Nucleus accumbens (tissue), 56 donors: ENCODE measurements around the gene OR3A2.
A peak's percentile ranks its signal among the peaks of the same experiment; 100 is the strongest.
"Not testable (repeated sequence)": the region's sequence is repeated elsewhere in the genome, so short reads cannot be mapped to it uniquely, and the experiment has no call there.

Experiments used
- DNase-seq, 56 donors: peaks; one replicate each; lab custom pipeline; 2025; lab: John Stamatoyannopoulos, UW

The OR3A2 gene

GRCh38 chr17:3385869-3386816, at the start of gene OR3A2:
Gene OR3A2, minus strand, starts transcription at chr17:3386308.
- peak in 3 of 56 donors; percentile 3 to 18 (median 14) for DNase-seq

DNA sequence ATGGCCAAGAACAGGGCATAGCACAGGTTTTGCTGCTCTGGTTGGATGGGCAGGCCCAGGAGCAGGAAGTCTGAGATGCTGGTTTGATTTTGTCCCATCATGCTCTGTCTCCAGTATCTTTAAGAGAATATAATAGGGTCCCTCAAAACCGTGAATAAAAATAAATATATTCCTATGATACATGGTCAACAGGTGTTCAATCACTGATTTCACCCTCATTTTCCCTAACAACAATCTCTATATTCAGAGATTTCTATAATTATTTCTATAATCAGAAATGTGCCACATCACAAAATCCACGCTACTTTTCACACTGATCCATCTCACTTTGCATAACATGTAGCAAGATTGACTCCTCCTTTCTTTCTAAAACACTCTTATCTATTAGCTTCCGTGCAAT, 47.6 kb upstream of the OR3A2 start, which contains the start of gene OR1E2:
TSS of gene OR1E2 (minus strand) at position 101 of the 400 bp plus-strand sequence. CDS start at position 101, 0 bp downstream.
- no peak for DNase-seq

- DNase-seq = peak in 4 of 56 donors; percentile 0 to 13 (median 4)
Measured at GRCh38 chr17:3433215-3433614, 47.1 kb upstream of the OR3A2 start.

- DNase-seq = no peak
Measured at GRCh38 chr17:3418222-3418621, 32.1 kb upstream of the OR3A2 start.

DNA sequence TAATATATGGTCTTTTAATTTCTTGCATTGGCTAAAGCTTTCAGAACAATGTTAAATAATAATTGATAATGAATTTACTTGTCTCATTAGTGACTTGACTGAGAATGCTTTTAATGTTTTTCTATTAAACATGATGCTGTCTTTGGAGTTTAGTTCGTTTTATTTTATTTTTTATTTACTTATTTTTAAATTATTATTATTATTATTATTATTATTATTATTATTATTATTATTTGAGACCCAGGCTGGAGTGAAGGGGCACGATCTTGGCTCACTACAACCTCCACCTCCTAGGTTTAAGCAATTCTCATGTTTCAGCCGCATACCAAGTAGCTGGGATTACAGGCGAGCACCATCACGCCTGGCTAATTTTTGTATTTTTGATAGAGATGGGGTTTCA, 29.5 kb upstream of the OR3A2 start:
- DNase-seq = no peak

GRCh38 chr17:3412216-3412615, 26.1 kb upstream of the OR3A2 start:
- not testable (repeated sequence) for DNase-seq

GRCh38 chr17:3411070-3411469, 25.0 kb upstream of the OR3A2 start, which contains the start of gene OR3A3:
Gene OR3A3, plus strand, starts transcription at chr17:3411370.
- DNase-seq = no peak

DNA sequence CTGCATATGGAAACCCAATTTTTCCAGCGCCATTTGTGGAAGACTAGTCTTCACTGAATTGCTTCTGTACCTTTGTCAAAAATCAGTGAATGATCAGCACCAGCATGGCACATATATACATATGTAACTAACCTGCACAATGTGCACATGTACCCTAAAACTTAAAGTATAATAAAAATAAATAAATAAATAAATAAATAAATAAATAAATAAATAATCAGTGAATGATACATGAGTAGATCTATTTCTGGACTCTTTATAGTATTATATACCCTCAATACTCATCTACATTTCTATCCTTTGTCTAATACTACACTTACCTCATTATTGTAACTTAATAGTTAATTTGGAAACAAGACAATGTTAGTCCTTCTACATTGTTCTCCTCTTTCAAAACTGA, 17.7 kb upstream of the OR3A2 start:
- not testable (repeated sequence) for DNase-seq

GRCh38 chr17:3401786-3402185, 15.7 kb upstream of the OR3A2 start:
- DNase-seq = no peak

DNA sequence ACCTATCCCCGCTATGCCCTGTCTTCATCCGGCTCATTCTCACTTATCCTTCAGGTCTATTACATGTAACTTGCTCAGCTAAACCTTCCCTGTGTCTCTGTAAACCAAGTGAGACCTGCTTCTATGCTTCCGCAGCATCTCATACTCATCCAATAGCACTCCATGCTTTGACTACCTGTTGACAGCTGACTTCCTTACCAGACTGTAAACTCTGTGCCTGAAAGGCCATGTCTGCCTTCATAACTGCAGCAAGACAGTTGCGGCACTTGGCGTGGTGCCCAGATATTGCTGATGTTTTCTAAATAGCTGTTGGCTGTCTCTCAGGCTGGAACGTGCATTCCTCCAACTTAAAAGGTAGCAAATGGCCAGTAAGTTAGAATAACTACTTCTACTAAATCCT, 13.9 kb upstream of the OR3A2 start:
- no peak for DNase-seq

GRCh38 chr17:3398310-3398709, 12.2 kb upstream of the OR3A2 start, which contains the start of gene OR1E1:
Gene OR1E1, minus strand, starts transcription at chr17:3398410. Its CDS starts 0 bp downstream, at chr17:3398410.
- no peak for DNase-seq

GRCh38 chr17:3397801-3398200, 11.7 kb upstream of the OR3A2 start:
- DNase-seq = not testable (repeated sequence)

DNA sequence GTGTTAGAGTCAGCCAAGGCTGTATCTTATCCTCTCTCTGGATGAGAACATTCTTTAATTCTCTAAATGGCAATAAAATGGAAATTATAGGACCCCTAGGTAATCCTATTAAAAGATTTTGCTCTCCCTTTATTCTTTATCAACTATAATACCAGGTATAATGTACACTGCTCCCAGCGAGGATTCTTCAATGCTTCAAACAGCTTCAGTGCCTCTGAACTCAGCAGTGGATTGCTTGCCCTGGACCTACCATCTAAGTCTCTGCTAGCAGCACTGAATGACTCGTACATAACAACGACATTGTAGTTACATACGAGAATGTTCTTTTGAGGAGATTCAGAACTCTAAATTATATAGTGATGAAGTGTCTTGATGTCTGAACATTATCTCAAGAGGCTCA, 3.7 kb upstream of the OR3A2 start:
- DNase-seq = no peak

DNA sequence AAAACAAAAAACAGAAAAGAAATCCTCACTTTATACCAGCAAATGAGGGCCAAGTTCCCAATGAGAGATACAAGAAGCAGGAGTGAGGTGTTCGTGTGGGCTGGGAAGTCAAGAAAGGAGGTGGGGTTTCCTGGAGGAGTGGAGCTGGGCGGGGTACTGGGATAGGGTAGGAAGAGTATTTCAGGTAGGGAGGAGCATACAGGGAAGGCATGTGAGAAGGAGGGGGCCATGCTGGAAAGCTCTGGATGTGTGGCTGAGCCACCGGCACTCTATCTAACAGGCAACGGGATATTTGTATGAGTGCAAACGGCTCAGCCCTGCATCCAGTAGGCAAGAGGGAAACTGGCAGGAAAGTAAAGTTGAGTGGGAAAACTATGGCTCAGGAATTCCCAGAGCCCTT, 4.2 kb downstream of the OR3A2 start:
- DNase-seq = no peak

DNA sequence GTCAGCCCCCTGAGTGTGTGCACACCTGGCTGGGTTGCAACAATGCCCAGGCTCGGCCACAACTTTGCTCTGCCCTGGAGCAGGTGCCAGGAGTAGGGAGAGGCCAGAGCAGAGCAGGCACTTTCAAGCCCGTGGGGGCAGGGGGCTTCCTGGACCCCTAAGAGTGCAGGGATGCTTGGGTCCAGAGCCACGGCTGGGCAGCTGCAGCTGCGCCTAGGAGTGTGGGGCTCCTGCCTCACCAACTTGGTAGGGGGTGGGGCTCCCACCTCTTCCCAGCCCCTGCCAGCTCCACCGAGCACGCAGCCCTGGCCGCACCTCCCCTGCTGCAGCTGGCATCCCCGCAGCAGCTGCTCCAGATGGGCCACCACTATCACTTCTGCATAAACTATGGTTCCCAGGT, 7.8 kb downstream of the OR3A2 start:
- DNase-seq = no peak

- not testable (repeated sequence) for DNase-seq
Measured at GRCh38 chr17:3371167-3371566, 14.9 kb downstream of the OR3A2 start.

DNA sequence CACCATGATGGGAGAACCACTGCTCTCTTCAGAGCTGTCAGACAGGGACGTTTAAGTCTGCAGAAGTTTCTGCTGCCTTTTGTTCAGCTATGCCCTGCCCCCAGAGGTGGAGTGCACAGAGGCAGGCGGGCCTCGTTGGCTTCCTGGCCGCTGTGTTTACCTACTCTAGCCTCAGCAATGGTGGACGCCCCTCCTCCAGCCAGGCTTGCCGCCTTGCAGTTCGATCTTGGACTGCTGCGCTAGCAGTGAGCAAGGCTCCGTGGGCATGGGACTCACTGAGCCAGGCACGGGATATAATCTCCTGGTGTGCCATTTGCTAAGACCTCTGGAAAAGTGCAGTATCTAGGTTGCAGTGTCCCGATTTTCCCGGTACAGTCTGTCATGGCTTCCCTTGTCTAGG, 43.3 kb downstream of the OR3A2 start:
- DNase-seq = not testable (repeated sequence)

DNA sequence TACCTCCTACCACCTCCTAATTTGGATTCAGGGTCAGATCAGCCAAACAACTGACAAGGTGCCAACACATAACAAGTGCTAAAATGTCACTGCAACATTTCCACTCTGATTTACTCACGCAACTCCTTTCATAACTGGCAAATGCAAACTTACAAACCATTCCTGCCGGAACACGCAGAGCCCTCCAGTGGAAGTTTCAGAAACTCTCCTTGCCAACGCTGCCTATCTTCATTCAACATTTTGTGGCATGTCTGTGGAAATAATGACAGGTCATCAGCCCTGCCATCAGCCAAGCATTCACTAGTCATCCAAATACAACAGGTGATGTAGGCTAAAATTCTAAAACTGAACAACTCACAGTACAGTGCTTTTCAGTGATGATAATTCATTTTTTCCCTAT, 50.2 kb downstream of the OR3A2 start:
- DNase-seq = no peak

- no peak for DNase-seq
Measured at GRCh38 chr17:3318336-3318735, 67.8 kb downstream of the OR3A2 start.

- no peak for DNase-seq
Measured at GRCh38 chr17:3316836-3317235, 69.3 kb downstream of the OR3A2 start.

DNA sequence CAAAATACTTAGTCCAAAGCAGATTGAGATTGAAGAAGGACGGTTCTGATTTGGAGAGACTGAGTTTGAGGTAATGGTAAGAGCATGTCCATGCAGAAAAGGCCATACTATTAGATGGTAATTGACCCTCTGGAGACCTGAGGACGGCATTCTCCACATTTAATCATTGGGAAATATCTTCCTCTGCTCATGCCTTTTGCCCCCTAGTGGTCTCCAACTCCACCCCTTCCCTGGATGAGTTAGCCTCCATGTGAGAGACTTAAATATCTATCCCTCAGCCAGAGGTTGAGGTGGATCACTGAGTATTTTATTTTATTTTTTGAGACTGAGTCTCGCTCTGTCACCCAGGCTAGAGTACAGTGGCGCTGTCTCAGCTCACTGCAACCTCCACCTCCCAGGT, 77.5 kb downstream of the OR3A2 start:
- DNase-seq = no peak

DNA sequence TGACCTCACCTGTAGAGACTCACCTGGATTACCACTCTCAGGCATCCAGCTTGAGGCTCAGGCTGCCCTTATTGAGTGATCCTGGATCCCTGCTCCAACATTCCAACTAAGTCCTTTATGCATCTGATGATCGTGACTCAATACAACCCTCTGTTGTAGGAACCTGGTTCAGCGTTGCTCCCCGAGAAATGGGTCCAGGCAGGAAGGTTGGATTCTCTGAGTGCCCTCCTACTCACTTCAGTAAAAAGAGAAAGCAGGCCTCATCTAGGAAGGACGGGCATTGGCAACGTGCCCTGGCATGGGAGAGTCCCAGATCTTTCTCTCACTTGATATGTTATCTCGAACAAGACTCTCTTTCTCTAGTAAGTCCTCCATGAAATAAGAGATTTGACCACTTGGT, 87.8 kb downstream of the OR3A2 start, which contains the start of gene OR3A1:
TSS of gene OR3A1 (minus strand) at position 101 of the 400 bp plus-strand sequence. CDS start 5,778 bp downstream, outside the sequence.
- no peak for DNase-seq
